Nephron progenitor cell (in vitro differentiated cells): Measurements from ENCODE around the gene CTAGE1.
"Not testable (repeated sequence)": the region's sequence is repeated elsewhere in the genome, so short reads cannot be mapped to it uniquely, and the experiment has no call there.

ENCODE experiments used
- DNase-seq: peaks from one replicate; pipeline ENCODE4 v3.0.0; 2021
- H3K27ac Mint-ChIP-seq: 2 replicates; pipeline ENCODE4 v1.8.0; 2021; ENCODE audit warnings: mild to moderate bottlenecking, moderate library complexity, mixed read lengths
- H3K27me3 Mint-ChIP-seq: 2 replicates; pipeline ENCODE4 v1.8.0; 2021; ENCODE audit warnings: mild to moderate bottlenecking, low read depth, mixed read lengths; ENCODE audit not compliant: poor library complexity
- H3K36me3 Mint-ChIP-seq: 2 replicates; pipeline ENCODE4 v1.8.0; 2021; ENCODE audit warnings: low read depth, mixed read lengths
- H3K4me1 Mint-ChIP-seq: 2 replicates; pipeline ENCODE4 v1.8.0; 2021; ENCODE audit warnings: mixed read lengths
- H3K4me3 Mint-ChIP-seq: 2 replicates; pipeline ENCODE4 v1.8.0; 2021; ENCODE audit warnings: mild to moderate bottlenecking, moderate library complexity, mixed read lengths
- H3K9me3 Mint-ChIP-seq: 2 replicates; pipeline ENCODE4 v1.8.0; 2021; ENCODE audit warnings: mild to moderate bottlenecking, moderate library complexity, mixed read lengths
- CTCF ChIP-seq: fragments of 200-600 bp; sonication (generic); IDR thresholded peaks from 2 replicates; pipeline ENCODE4 v1.5.0; 2021; ENCODE audit warnings: antibody characterized with exemption

CTAGE1 gene

GRCh38 chr18:22408059-22408458, 9.7 kb downstream of the CTAGE1 start:
- H3K27me3 Mint-ChIP-seq: peaks cover 16% of the 10 kb centered on the region
- peaks cover 5% of the 10 kb centered on the region for H3K36me3 Mint-ChIP-seq
- DNase-seq: no peak
- H3K4me3 Mint-ChIP-seq: no peak overlapping the region
- H3K4me1 Mint-ChIP-seq: peaks cover 4% of the 10 kb centered on the region
- no peak for TF ChIP-seq CTCF
- H3K9me3 Mint-ChIP-seq: peaks cover 35% of the 10 kb centered on the region
- no peak overlapping the region for H3K27ac Mint-ChIP-seq

- peaks cover 9% of the 10 kb centered on the region for H3K27me3 Mint-ChIP-seq
- no peak for DNase-seq
Measured at GRCh38 chr18:22405142-22405541, 12.6 kb downstream of the CTAGE1 start.

GRCh38 chr18:22403950-22404349, 13.8 kb downstream of the CTAGE1 start:
- Mint-ChIP-seq H3K27me3 (peaks cover 4% of the 10 kb centered on the region), H3K9me3 (peaks cover 29% of the 10 kb centered on the region), H3K36me3 (peaks cover under 1% of the 10 kb centered on the region), H3K27ac (no peak overlapping the region), H3K4me1 (no peaks in the 10 kb centered on the region), H3K4me3 (no peak overlapping the region)
- no peak for DNase-seq
- no peak for TF ChIP-seq CTCF

More at GRCh38 chr18:22405142-22405541, 12.6 kb downstream of the CTAGE1 start:
- Mint-ChIP-seq H3K36me3 (peaks cover 5% of the 10 kb centered on the region), H3K9me3 (peaks cover 35% of the 10 kb centered on the region), H3K27ac (no peak overlapping the region), H3K4me3 (no peak overlapping the region), H3K4me1 (no peaks in the 10 kb centered on the region)
- TF ChIP-seq CTCF: no peak

- H3K4me3 Mint-ChIP-seq: no peak overlapping the region
- no peak for TF ChIP-seq CTCF
- H3K27me3 Mint-ChIP-seq: no peaks in the 10 kb centered on the region
Measured at GRCh38 chr18:22399949-22400348, 17.8 kb downstream of the CTAGE1 start.

GRCh38 chr18:22398464-22398863, 19.3 kb downstream of the CTAGE1 start:
- no peak overlapping the region for H3K27ac Mint-ChIP-seq
- no peaks in the 10 kb centered on the region for H3K27me3 Mint-ChIP-seq
- no peak for TF ChIP-seq CTCF
- DNase-seq: no peak
- no peaks in the 10 kb centered on the region for H3K4me1 Mint-ChIP-seq
- H3K9me3 Mint-ChIP-seq: no peaks in the 10 kb centered on the region
- H3K36me3 Mint-ChIP-seq: no peaks in the 10 kb centered on the region
- no peak overlapping the region for H3K4me3 Mint-ChIP-seq

More at GRCh38 chr18:22399949-22400348, 17.8 kb downstream of the CTAGE1 start:
- no peaks in the 10 kb centered on the region for H3K36me3 Mint-ChIP-seq
- no peaks in the 10 kb centered on the region for H3K4me1 Mint-ChIP-seq
- peaks cover 8% of the 10 kb centered on the region for H3K9me3 Mint-ChIP-seq
- DNase-seq: no peak
- no peak overlapping the region for H3K27ac Mint-ChIP-seq

- Mint-ChIP-seq H3K4me1 (no peaks in the 10 kb centered on the region), H3K27ac (no peak overlapping the region), H3K27me3 (peaks cover 10% of the 10 kb centered on the region), H3K36me3 (no peaks in the 10 kb centered on the region), H3K9me3 (no peaks in the 10 kb centered on the region), H3K4me3 (no peak overlapping the region)
- no peak for TF ChIP-seq CTCF
- DNase-seq: no peak
Measured at GRCh38 chr18:22394428-22394827, 23.3 kb downstream of the CTAGE1 start.

- H3K27me3 Mint-ChIP-seq: peaks cover 20% of the 10 kb centered on the region
- not testable (repeated sequence) for H3K36me3 Mint-ChIP-seq, H3K4me3 Mint-ChIP-seq, H3K4me1 Mint-ChIP-seq, DNase-seq, H3K27ac Mint-ChIP-seq, H3K9me3 Mint-ChIP-seq
Measured at GRCh38 chr18:22393164-22393563, 24.6 kb downstream of the CTAGE1 start.
